Stimulated activated CD4-positive, alpha-beta T cell treated with anti-CD3 and anti-CD28 coated beads, Interleukin-12 subunit alpha, Interleukin-12 subunit beta, amount 100 ng/mL, for 48 hours (primary cell): ENCODE data around the gene KIF4A.
"Not testable (repeated sequence)": the region's sequence is repeated elsewhere in the genome, so short reads cannot be mapped to it uniquely, and the experiment has no call there.

Source experiments
- DNase-seq, 3 donors: peaks; one replicate each; pipeline ENCODE4 v3.0.0-alpha.2; 2020; ENCODE audit warnings: low read depth in 2 of 3, low spot score in 1 of 3

Gene KIF4A

GRCh38 chrX:70360366-70360765 is 70.5 kb downstream of the KIF4A start:
- no peak for DNase-seq

GRCh38 chrX:70368731-70369130 is 78.8 kb downstream of the KIF4A start:
- not testable (repeated sequence) for DNase-seq

GRCh38 chrX:70386235-70386634 is 96.3 kb downstream of the KIF4A start:
- DNase-seq = no peak

- no peak for DNase-seq
Measured at GRCh38 chrX:70398899-70399298, 109.0 kb downstream of the KIF4A start.

- DNase-seq = not testable (repeated sequence)
Measured at GRCh38 chrX:70400181-70400580, 110.3 kb downstream of the KIF4A start.

GRCh38 chrX:70402721-70403120 is 112.8 kb downstream of the KIF4A start:
- no peak for DNase-seq

GRCh38 chrX:70405003-70405402 is 115.1 kb downstream of the KIF4A start:
- no peak for DNase-seq

GRCh38 chrX:70410921-70411320 is 121.0 kb downstream of the KIF4A start:
- DNase-seq = no peak

- DNase-seq = no peak
Measured at GRCh38 chrX:70411475-70411874, 121.6 kb downstream of the KIF4A start.

GRCh38 chrX:70421618-70422017 is 131.7 kb downstream of the KIF4A start:
- DNase-seq = no peak

- DNase-seq = no peak
Measured at GRCh38 chrX:70422851-70423341, 133.0 kb downstream of the KIF4A start, which contains the start of gene GDPD2. GDPD2 (plus strand) TSS chrX:70423314; CDS start chrX:70424985, 1,671 bp downstream.

GRCh38 chrX:70423936-70424675 is 134.2 kb downstream of the KIF4A start:
- DNase-seq = no peak

GRCh38 chrX:70424801-70425200 is 134.9 kb downstream of the KIF4A start:
- DNase-seq = no peak

- no peak for DNase-seq
Measured at GRCh38 chrX:70426286-70427278, 136.7 kb downstream of the KIF4A start.

- DNase-seq = no peak
Measured at GRCh38 chrX:70427365-70427764, 137.5 kb downstream of the KIF4A start.

- DNase-seq = no peak
Measured at GRCh38 chrX:70429759-70430158, 139.9 kb downstream of the KIF4A start.

GRCh38 chrX:70432936-70433847 is 143.3 kb downstream of the KIF4A start:
- no peak for DNase-seq

- DNase-seq = peak; percentile 49 to 62 (median 57)
Measured at GRCh38 chrX:70433848-70434351, 144.0 kb downstream of the KIF4A start.

- peak; percentile 44 to 69 (median 50) for DNase-seq
Measured at GRCh38 chrX:70434352-70434866, 144.5 kb downstream of the KIF4A start.

GRCh38 chrX:70434914-70435586 is 145.1 kb downstream of the KIF4A start:
- DNase-seq = no peak
